Measurements from ENCODE around the gene ANKRD44. TPM values are rescaled to one million over a fixed set of nuclear protein-coding genes. Genes with fewer than 3 reads are reported as not detected.
A peak's percentile ranks its signal among the peaks of the same experiment; 100 is the strongest.
"Not testable (repeated sequence)": the region's sequence is repeated elsewhere in the genome, so short reads cannot be mapped to it uniquely, and the experiment has no call there.

The ANKRD44 gene
- total RNA-seq, 2 donors from 2014 or later: 57.8 to 93.4 TPM

- Histone ChIP-seq H3K27me3 (replicated peaks; ENCODE audit: insufficient read depth) (no peaks in the 10 kb centered on the region), H3K4me1 (ENCODE audit: control insufficient read depth in 1 of 2, low read depth in 2 of 2) (no peaks in the 10 kb centered on the region), H3K36me3 (peaks cover 10% of the 10 kb centered on the region), H3K4me3 (no peak overlapping the region), H3K27ac (no peak overlapping the region), H3K9me3 (no peaks in the 10 kb centered on the region)
- DNase-seq (ENCODE audit: low spot score): no peak
- ATAC-seq (ENCODE audit: insufficient number of reproducible peaks, low FRiP score, low read depth): no peak
- TF ChIP-seq CTCF (IDR thresholded peaks at IDR 0.05): no peak
These were observed 297.5 kb downstream of the ANKRD44 start for GRCh38 chr2:197013098-197013497.

- H3K36me3 ChIP-seq: peaks cover 12% of the 10 kb centered on the region
- no peak overlapping the region for H3K27ac ChIP-seq
- H3K9me3 ChIP-seq: no peaks in the 10 kb centered on the region
- H3K27me3 ChIP-seq (replicated peaks; ENCODE audit: insufficient read depth): no peaks in the 10 kb centered on the region
- H3K4me3 ChIP-seq: no peak overlapping the region
- TF ChIP-seq CTCF (IDR thresholded peaks at IDR 0.05): peak; percentile 75
- no peak for DNase-seq (ENCODE audit: low spot score)
- no peak for ATAC-seq (ENCODE audit: insufficient number of reproducible peaks, low FRiP score, low read depth)
- no peaks in the 10 kb centered on the region for H3K4me1 ChIP-seq (ENCODE audit: control insufficient read depth in 1 of 2, low read depth in 2 of 2)
These were observed 298.6 kb downstream of the ANKRD44 start for GRCh38 chr2:197011801-197012641.

- DNase-seq (ENCODE audit: low spot score): no peak
- Histone ChIP-seq H3K27me3 (replicated peaks; ENCODE audit: insufficient read depth) (no peaks in the 10 kb centered on the region), H3K4me3 (no peak overlapping the region), H3K9me3 (no peaks in the 10 kb centered on the region), H3K27ac (no peak overlapping the region), H3K4me1 (ENCODE audit: control insufficient read depth in 1 of 2, low read depth in 2 of 2) (no peaks in the 10 kb centered on the region), H3K36me3 (peaks cover 12% of the 10 kb centered on the region)
- ATAC-seq (ENCODE audit: insufficient number of reproducible peaks, low FRiP score, low read depth): no peak
- TF ChIP-seq CTCF (IDR thresholded peaks at IDR 0.05): no peak
These were observed 299.6 kb downstream of the ANKRD44 start for GRCh38 chr2:197011021-197011417.

GRCh38 chr2:197010200-197011020, 300.2 kb downstream of the ANKRD44 start:
- no peak overlapping the region for H3K4me3 ChIP-seq
- ATAC-seq (ENCODE audit: insufficient number of reproducible peaks, low FRiP score, low read depth): no peak
- no peak for DNase-seq (ENCODE audit: low spot score)
- no peak overlapping the region for H3K27ac ChIP-seq
- H3K9me3 ChIP-seq: no peaks in the 10 kb centered on the region
- TF ChIP-seq CTCF (IDR thresholded peaks at IDR 0.05): no peak
- H3K36me3 ChIP-seq: peaks cover 18% of the 10 kb centered on the region
- H3K27me3 ChIP-seq (replicated peaks; ENCODE audit: insufficient read depth): no peaks in the 10 kb centered on the region
- H3K4me1 ChIP-seq (ENCODE audit: control insufficient read depth in 1 of 2, low read depth in 2 of 2): no peaks in the 10 kb centered on the region

- peaks cover 19% of the 10 kb centered on the region for H3K36me3 ChIP-seq
- ATAC-seq (ENCODE audit: insufficient number of reproducible peaks, low FRiP score, low read depth); DNase-seq (ENCODE audit: low spot score); H3K27ac ChIP-seq; H3K4me3 ChIP-seq; H3K4me1 ChIP-seq (ENCODE audit: control insufficient read depth in 1 of 2, low read depth in 2 of 2); H3K9me3 ChIP-seq; H3K27me3 ChIP-seq (replicated peaks; ENCODE audit: insufficient read depth): not testable (repeated sequence)
These were observed 301.7 kb downstream of the ANKRD44 start for GRCh38 chr2:197008741-197009341.
